K562 (cell line): ENCODE measurements around the gene FAAP100. TPM values are rescaled to one million over a fixed set of nuclear protein-coding genes. Genes with fewer than 3 reads are reported as not detected.
A peak's percentile ranks its signal among the peaks of the same experiment; 100 is the strongest.

ENCODE experiments used
- ADNP ChIP-seq: fragments of 200-800 bp; sonication (Bioruptor generic); IDR thresholded peaks from 2 replicates; pipeline ENCODE4 v1.6.1; 2016; ENCODE audit warnings: missing genetic modification characterization, missing compliant biosample characterization
- CHCHD3 ChIP-seq: fragments of 250-450 bp; sonication (Bioruptor Pico); IDR thresholded peaks from 2 replicates; pipeline ENCODE4 v2.1.2; 2022; ENCODE audit warnings: mild to moderate bottlenecking
- CTCF ChIP-seq, 3 experiments: IDR thresholded peaks in 2 of 3; conservative IDR thresholded peaks in 1 of 3; 2 replicates each; pipeline ENCODE4 v1.5.1; 2011 to 2012; ENCODE audit warnings: low read length in 3 of 3, mild to moderate bottlenecking in 3 of 3, control low read depth in 2 of 3, improper control_type of control experiment in 1 of 3, inconsistent platforms in 1 of 3, low read depth in 1 of 3, mixed read lengths in 1 of 3, moderate library complexity in 1 of 3; ENCODE audit not compliant: insufficient read depth in 2 of 3
- FOXJ3 ChIP-seq: sonication (generic); formaldehyde crosslinking; IDR thresholded peaks from 2 replicates; pipeline ENCODE4 v1.4.0; 2020; ENCODE audit warnings: mild to moderate bottlenecking, missing genetic modification reagents
- GABPB2 ChIP-seq: fragments of 250-450 bp; sonication (Bioruptor Pico); conservative IDR thresholded peaks from 2 replicates; pipeline ENCODE4 v1.5.1; 2021; ENCODE audit warnings: mild to moderate bottlenecking
- GTF2E2 ChIP-seq: fragments of 200-800 bp; sonication (Bioruptor generic); IDR thresholded peaks from 2 replicates; pipeline ENCODE4 v1.6.1; 2016; ENCODE audit warnings: missing genetic modification characterization, missing compliant biosample characterization
- HINFP ChIP-seq: fragments of 450-650 bp; conservative IDR thresholded peaks from 2 replicates; pipeline ENCODE4 v1.6.1; 2016; ENCODE audit warnings: missing genetic modification characterization, low read depth, mild to moderate bottlenecking, control low read depth, missing compliant biosample characterization
- ID3 ChIP-seq, 2 experiments: fragments of 250-450 bp in 1 of 2; fragments of 450-650 bp in 1 of 2; sonication (Bioruptor Pico) in 1 of 2; IDR thresholded peaks; 2 replicates each; pipeline versions ENCODE4 v1.6.1 to v1.8.0; 2016 to 2021; ENCODE audit warnings: mild to moderate bottlenecking in 2 of 2, moderate library complexity in 2 of 2, missing compliant biosample characterization in 1 of 2, missing genetic modification characterization in 1 of 2
- MITF ChIP-seq: IDR thresholded peaks from 2 replicates; pipeline ENCODE4 v1.6.1; 2014; ENCODE audit warnings: antibody characterized with exemption
- RERE ChIP-seq: sonication (generic); formaldehyde crosslinking; IDR thresholded peaks from 2 replicates; pipeline ENCODE4 v1.8.0; 2023; ENCODE audit warnings: missing genetic modification reagents, mild to moderate bottlenecking, borderline replicate concordance
- SAFB ChIP-seq: fragments of 200-400 bp; formaldehyde crosslinking; IDR thresholded peaks from 2 replicates; pipeline ENCODE4 v1.6.1; 2017; ENCODE audit warnings: low read depth, low read length, borderline replicate concordance
- TAF15 ChIP-seq: fragments of 200-400 bp; formaldehyde crosslinking; IDR thresholded peaks from 2 replicates; pipeline ENCODE4 v1.6.1; 2017; ENCODE audit warnings: mild to moderate bottlenecking, low read depth, low read length, moderate library complexity
- ZNF217 ChIP-seq: sonication (generic); formaldehyde crosslinking; IDR thresholded peaks from 2 replicates; pipeline ENCODE4 v1.8.0; 2022; ENCODE audit warnings: mild to moderate bottlenecking, missing genetic modification reagents
- ZNF316 ChIP-seq: fragments of 450-650 bp; IDR thresholded peaks from 2 replicates; pipeline ENCODE4 v1.6.1; 2016
- ZNF695 ChIP-seq: fragments of 450-650 bp; formaldehyde crosslinking; IDR thresholded peaks from 2 replicates; pipeline ENCODE4 v1.4.0; 2020; ENCODE audit warnings: mild to moderate bottlenecking, moderate library complexity
- ZZZ3 ChIP-seq: fragments of 450-650 bp; IDR thresholded peaks from 2 replicates; pipeline ENCODE4 v1.6.1; 2016; ENCODE audit warnings: antibody characterized with exemption, mild to moderate bottlenecking, moderate library complexity
- polyA plus RNA-seq, 8 experiments: library from polyadenylated mRNA; depleted of rRNA in 4 of 8; stranded (reverse) in 5 of 8; unstranded in 3 of 8; fragments of >200 nt; fragmentation: Nextera tagmentation in 2 of 8; fragmentation: Illumina TruSeq in 1 of 8; extraction: Ambion mirVana in 2 of 8; extraction: Trizol in 1 of 8; gene quantifications; 2 replicates each; pipeline versions ENCODE4 v1.2.1 to v1.2.3, GENCODE V29; 2011 to 2014; ENCODE audit warnings: inconsistent platforms in 1 of 8, missing spikeins in 1 of 8
- total RNA-seq, 7 experiments: library from RNA; depleted of rRNA in 6 of 7; stranded (reverse); fragments of >200 nt in 6 of 7; fragmentation: Illumina TruSeq in 2 of 7; extraction: Trizol in 2 of 7; gene quantifications; 2 replicates each; pipeline versions ENCODE4 v1.2.1 to v1.2.3, GENCODE V29; 2011 to 2021; ENCODE audit warnings: low replicate concordance in 1 of 7

Gene FAAP100
- total and polyA plus RNA-seq, 9 of the 15 experiments (the other 6 are each of a cell fraction or from before 2014, with no cell fraction given), result 0.31 to 51.2 (median 12.6) TPM

GRCh38 chr17:81519284-81520020 is 32.7 kb downstream of the FAAP100 start (continued):
- TF ChIP-seq RERE (CRISPR knock-in tag) (no peak), MITF (no peak), ZZZ3 (no peak), CHCHD3 (CRISPR knock-in tag) (no peak), HINFP (no peak), ZNF217 (CRISPR knock-in tag) (no peak), GTF2E2 (no peak), SAFB (peak; percentile 90), ZNF316 (peak; percentile 61), ZNF695 (CRISPR knock-in tag) (no peak), FOXJ3 (CRISPR knock-in tag) (no peak), CTCF (IDR thresholded peaks at IDR 0.05 in 2 of 3, conservative IDR thresholded peaks at IDR 0.05 in 1 of 3; ENCODE audit: insufficient read depth in 2 of 3, low read depth in 1 of 3, low read length in 3 of 3) (peak; percentile 38 to 74 (median 46); a peak in 5 of 6 replicates), ADNP (tag) (no peak), GABPB2 (CRISPR knock-in tag) (no peak), ID3 (CRISPR knock-in tag; IDR thresholded peaks at IDR 0.05) (no peak), ID3 (tag; IDR thresholded peaks at IDR 0.05) (no peak), TAF15 (no peak)
